DMS114 treated with DMSO at 0.1 percent for 48 hours (cell line): ENCODE measurements around the gene PFKFB4.
A peak's percentile ranks its signal among the peaks of the same experiment; 100 is the strongest.
"Not testable (repeated sequence)": the region's sequence is repeated elsewhere in the genome, so short reads cannot be mapped to it uniquely, and the experiment has no call there.

Source experiments
- DNase-seq: peaks from one replicate; lab custom pipeline; 2025; ENCODE audit not compliant: unreplicated experiment; lab: John Stamatoyannopoulos, UW

PFKFB4 gene

DNA sequence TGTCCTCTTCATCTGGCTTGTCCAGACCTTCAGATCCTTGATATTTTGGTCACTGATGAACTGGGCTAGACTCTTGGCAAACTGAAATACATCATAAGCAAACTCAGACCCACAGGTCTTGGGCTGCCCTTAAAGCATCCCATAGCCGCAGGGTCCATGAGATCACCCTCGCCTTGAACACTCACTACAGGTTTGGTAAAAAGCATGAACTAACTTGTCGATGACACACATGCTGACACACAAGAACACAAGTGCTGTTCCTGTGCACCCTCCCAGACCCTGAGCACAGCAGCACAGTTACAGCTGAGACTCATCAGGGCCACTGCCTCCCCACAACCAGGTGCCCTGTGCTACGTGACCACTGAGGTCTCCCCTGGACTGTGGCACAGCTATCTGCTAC is 21.0 kb downstream of the PFKFB4 start:
- DNase-seq = no peak

DNA sequence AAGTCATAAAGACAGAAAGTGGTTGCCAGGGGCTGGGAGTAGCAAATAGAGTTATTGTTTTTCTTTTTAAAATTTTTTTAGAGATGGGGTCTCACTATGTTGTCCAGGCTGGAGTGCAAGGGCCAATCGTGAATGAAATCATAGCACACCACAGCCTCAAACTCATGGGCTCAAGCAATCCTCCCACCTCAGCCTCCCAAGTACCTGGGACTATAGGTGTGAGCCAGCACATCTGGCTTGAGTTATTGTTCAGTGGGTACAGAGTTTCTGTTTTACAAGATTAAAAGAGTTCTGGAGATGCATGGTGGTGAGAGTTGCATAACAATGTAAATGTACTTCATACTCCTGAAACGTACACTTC is 23.6 kb downstream of the PFKFB4 start:
- no peak for DNase-seq

DNA sequence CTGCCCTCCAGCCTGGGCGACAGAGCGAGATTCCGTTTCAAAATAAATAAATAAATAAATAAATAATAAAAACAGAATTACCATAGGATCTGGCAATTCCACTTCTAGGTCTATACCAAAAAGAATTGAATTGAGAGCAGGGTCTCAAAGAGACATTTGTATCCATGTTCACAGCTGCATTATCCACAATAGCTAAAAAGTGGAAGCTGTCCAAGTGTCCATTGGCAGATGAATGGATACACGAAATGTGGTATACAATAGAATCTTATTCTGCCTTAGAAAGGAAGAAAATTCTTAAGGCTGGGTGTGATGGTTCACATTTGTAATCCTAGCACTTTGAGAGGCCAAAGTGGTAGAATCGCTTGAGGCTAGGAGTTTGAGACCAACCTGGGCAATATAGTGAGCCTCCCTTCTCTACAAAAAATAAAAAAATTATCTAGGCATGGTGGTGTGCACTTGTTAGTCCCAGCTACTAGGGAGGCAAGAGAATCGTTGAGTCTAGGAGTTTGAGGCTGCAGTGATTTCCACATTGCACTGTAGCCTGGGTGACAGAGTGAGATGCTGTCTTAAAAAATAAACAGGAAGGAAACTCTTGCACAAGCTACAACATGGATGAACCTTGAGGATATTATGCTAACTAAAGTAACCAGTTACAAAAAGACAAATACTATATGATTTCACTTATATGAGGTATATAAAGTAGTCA is 24.2 kb downstream of the PFKFB4 start:
- no peak for DNase-seq

DNA sequence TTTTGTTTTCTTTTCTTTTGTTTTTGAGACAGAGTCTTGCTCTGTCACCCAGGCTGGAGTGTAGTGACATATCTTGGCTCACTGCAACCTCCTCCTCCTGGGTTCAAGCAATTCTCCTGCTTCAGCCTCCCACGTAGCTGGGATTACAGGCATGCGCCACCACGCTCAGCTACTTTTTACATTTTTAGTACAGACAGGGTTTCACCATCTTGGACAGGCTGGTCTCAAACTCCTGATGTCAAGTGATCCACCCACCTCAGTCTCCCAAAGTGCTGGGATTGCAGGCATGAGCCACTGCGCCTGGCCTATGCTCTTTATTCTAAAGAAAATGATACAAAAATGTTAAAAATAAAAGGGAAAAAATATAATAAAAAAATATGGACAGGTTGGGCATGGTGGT is 25.9 kb downstream of the PFKFB4 start:
- not testable (repeated sequence) for DNase-seq

DNA sequence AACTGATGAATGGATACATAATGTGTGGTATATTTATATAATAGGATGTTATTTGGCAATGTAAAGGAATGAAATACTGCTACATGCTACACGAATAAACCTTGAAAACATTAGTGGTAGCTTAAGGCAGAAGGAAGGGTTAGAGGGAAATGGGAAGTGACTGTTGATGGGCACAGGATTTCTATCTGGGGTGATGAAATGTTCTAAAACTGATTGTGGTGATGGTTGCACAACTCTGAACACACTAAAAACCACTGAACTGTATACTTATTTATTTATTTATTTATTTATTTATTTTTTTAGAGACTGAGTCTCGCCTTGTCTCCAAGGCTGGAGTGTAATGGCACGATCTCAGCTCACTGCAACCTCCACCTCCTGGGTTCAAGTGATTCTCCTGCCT is 27.8 kb downstream of the PFKFB4 start:
- DNase-seq = no peak

DNA sequence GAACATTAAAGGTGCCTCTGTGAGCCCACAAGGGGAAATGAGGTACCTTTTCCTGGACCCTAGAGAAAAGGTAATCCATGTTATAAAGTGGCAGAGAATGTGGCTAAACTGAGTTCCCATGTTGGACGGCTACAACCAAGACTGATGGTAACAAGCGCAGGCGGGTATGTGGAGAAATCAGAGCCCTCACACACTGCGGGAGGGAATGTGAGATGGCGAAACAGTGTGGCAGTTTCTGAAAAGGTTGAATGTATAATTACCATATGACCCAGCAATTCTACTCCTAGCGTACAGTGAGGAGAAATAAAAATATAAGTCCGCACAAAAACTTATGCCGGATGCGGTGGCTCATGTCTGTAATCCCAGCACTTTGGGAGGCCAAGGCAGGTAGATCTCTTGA is 28.6 kb downstream of the PFKFB4 start:
- no peak for DNase-seq

DNA sequence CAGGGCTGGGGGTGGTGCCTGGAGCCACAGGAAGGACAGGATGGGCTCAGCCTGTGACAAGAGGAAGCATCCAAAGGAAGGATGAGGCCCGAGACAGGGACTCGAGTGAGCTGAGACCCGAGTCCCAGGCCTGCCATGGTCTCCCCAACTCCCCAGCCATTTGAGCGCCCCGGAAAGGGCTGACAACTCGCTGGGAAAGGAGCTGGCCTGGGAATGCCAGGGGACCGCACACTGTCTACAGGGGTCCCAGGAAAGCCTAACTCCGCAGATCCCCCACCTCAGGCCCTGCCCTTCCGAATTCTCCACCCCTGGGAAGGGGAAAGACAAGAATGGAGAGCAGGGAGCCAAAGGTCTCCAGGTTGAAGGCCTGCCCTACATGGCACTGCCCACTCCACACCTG is 31.6 kb downstream of the PFKFB4 start:
- no peak for DNase-seq

DNA sequence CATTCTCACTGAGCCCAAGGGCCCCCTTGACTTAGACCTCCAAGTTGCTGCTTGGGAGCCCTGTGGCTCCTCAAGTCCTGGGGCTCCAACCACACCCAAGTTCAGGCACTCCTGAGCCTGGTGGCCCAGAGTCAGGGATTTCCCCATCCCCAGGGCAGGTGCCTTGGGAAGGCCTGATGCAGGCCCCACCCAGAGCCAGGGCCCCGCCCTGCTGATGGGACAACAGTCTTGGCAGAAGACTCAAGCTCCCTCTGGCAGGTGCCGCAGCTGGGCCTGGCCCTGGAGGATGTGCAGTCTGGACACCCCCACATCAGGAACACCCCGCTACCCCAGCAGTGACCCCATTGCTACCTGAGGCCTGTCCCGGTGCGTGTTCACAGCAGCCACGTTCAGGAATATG is 35.0 kb downstream of the PFKFB4 start:
- DNase-seq = no peak

DNA sequence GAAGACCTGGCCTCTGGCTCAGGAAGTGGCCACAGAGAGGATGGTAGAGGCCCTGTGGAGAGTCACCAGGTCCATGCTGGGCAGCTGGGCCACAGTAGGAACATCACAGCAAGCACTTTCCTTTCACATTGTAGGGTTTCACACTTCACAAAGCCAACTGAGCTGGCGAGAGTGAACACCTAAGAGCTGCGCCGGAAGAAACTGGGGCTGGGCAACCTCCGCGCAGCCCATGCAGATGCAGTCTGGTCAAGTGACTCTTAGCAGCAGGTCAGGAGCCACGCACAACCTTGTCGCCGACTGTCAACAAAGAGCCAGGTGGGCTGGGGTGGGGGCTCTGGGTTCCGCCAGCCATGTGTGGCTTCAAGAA is 37.3 kb downstream of the PFKFB4 start:
- DNase-seq = no peak

DNA sequence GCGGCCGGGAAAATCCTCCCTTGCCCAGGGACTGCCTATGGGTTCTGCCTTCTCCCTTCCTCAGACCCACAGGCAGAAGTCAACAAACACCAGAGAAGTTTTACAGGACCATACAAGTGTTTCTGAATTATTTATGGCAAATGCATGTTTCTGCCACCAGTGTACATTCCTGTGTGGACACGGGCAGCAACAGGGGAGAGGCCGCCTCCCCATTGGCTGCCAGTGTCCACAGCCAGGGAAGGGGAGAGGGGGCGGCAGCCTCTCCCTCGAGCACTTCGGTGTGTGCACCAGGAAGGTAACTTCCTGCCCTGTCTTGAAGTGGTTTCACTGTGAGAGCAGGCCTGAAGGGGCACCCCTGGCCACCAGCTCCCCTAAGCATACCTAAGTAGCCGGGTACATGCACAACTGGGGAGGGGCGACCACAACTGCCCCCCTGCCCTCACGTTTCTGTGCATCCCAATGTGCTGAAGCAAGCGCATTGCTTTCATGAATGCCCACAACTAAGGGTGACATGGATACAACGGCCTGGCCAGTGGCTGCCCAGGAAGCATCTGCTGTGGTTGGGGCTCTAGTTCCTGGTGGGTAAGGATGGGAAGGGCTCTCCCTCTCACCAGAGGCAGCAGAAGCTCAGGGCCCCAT is 37.8 kb downstream of the PFKFB4 start:
- no peak for DNase-seq

DNA sequence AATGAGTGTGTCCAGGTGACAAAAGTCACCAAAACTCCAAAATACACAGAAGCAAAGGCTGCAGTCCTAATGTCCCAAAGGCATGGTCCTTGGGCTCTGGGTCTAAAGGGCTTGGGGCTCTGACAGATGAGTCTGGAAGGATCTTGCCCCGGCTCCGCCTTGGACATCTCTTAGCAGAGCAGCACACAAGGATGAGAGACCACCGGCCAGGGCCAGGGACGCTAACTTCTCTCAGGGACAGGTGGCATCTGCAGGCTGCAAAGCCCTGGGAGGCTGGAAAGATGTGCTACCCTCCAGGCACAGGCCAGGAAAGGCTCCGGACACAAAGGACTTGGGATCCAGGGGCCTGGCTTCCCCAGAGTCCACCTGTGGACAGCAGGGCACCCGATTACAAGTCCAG is 38.5 kb downstream of the PFKFB4 start:
- no peak for DNase-seq

DNA sequence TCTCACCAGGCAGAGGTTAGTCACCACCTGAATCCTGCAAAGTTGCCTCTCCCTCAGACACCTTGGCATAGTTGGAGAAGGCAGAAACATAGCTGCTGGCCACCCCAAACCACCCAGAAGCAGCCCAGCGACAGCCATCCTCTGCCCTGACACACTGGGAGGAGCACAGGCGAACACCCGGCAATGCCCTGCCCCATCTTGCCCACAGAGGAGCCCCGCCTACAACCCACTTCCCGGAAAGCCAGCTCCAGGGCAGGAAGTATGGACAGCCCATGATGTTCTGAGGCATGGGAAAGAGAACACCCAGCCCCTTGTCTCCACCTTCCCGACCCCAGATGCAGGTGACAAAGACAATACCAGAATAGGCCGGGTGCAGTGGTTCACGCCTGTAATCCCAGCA is 40.0 kb downstream of the PFKFB4 start:
- DNase-seq = no peak

DNA sequence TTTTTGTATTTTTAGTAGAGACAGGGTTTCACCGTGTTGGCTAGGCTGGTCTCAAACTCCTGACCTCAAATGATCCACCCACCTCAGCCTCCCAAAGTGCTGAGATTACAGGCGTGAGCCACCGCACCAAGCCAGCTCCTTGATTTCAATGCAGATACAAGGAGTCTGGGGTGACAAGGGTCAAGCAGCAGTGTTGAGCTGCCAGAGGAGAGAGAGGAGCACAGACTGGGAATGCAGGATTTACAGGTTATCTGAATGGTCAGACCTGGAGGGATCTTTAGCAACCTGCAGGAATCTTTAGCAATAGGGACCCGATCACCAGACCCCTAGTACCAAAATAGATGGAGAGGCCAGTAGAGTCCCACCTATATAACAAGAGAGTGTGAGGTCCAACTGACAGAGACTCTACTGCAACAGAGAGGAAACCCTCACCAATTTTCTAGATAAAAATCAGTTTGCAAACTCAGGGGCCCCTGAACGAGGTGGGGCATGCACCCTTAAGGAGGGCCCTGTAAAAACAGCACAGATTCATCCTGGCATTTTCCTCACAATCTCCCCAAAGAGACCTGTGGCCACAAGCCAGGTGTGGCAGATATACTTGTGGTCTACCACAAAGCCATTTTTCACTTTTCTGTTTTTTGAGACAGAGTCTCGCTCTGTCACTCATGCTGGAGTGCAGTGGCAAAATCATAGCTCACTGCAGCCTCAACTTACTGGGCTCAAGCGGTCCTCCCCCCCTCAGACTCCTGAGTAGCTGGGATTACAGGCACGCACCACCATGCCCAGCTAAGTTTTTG is 42.0 kb downstream of the PFKFB4 start:
- no peak for DNase-seq

DNA sequence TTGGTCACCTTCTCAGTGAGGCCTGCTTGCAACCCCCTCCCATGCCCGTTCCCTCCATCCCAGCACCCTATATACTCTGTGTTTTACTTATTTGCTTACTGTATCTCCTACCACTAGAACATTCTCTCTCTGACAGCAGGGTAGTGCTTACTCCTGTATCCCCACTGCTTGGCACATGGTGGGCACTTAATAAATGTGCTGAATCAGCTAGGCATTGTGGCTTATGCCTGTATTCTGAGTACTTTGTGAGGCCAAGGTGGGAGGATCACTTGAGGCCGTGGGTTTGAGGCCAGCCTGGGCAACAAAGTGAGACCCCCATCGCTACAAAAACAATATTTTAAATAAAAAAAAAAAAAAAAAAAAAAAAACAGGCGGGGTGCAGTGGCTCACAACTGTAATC is 45.1 kb downstream of the PFKFB4 start:
- no peak for DNase-seq

DNA sequence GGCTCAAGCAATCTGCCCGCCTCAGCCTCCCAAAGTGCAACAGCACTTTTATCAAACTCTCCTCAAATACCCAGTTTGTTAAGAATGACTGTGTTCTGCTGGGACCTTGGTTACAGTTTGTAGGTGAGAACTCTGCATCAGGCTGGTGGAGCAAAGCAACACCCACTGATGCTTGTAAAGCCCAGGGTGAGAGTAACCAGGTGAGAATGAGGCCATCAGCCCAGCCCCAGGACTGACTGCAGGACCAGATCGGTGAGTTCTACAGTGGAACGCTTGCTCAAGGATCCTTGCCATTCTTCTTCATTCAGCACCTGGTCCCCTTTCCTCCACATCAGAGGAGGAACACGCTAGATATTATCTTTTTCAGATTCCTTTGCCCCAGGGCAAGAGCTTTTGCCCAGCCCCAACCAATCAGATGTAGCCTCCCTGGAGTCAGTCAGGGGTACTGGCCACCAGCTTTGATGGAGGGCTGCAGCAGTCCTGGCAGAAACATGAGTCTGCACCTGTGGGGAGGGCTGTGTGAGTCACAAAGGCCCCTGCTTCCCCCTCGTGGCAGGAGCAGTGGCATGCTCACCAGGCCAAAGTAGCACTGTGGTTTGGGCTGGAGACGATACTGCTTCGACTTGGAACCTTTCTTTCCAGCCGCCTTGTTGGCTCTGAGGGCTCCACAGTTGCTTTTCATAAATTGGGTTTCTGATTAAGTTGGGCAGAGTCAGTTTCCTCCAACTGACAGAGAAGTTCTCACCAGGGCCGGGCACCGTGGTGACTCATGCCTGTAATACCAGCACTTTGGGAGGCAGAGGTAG is 49.1 kb downstream of the PFKFB4 start:
- DNase-seq = peak; percentile 11

DNA sequence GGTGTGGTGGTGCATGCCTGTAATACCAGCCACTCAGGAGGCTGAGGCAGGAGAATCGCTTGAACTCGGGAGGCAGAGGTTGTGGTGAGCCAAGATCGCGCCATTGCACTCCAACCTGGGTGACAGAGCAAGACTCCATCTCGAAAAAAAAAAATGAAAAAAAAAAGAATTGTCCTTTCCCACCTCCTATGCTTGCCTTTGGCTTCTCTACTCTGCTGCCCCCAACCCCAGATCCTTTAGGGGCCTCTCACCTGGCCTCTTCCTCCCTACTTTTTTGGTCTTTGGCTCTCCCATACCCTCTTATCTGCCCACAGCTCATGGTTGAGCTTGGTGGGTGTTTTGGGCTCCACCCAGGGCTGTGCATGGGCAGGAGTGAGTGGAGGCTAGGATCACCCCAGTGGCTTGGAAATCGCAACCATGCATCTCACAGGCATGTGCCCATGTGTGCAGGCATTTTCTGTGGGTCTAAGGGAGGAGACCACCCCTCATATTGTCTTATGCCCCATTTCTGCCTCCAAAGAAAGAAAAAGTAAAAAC is 50.6 kb downstream of the PFKFB4 start:
- DNase-seq = no peak

DNA sequence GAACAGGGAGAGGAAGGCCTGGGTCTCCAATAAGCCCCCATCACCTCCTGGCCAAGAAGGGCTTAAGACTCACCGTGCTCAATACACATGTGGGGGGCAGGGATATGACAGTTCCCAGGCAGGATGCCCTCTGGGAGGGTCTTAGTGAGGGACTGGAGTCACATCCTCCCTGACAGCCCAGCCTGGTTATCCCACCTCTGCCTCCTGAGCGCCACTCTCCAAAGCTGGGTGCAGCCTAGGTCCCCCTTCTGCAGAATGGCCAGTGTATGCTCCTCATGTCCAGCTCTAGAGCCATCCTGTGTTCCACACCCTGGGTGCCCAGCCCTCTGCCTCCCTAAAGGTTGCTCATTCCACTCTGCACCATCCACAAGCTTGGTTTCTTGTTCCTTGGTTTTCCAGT is 51.5 kb downstream of the PFKFB4 start:
- no peak for DNase-seq

DNA sequence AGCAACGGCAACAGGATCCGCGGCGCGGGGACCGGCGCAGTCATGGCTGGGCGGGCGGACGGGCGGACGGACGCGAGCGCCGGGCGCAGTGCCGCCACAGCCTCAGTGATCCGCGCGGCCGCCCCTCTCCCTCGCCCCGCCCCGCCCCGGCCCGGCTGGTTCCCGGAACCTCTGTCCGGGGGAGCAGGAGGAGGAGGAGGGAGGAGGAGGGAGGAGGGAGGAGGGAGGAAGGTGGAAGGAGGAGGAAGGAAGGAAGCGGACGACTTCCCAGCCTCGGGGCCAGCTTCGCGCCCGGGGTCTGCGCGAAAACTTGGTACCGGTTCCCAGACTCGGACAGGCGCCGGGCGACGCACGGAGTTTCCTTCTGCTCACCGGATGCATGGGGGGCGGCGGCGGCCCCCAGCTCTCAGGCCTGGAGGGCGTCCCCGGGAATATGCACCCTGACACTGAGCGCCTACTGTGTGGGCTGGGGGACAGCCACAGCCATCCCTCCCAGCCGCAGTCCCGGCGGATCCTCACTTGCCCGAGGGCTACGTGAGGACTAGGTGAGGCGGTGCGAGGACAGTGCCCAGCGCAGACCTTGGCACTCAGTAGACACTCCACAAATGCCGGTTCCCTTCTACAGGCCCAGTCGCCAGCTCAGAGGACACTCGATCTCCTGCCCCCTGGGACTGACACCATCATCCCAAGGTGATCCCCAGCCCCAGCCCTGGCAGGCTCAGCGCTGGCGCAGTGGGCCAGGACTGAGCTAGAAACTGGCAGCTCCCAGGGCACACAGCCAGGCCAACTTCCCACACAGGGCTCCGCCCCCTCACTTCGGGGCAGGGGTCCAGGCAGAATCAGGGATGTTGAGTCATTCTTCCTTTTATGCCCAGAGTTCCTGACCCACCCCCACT is 52.3 kb downstream of the PFKFB4 start, which contains the start of gene SHISA5:
Gene SHISA5, minus strand, starts transcription at position 124 of the 896 bp plus-strand sequence. Its CDS starts 80 bp downstream, at position 44.
- no peak for DNase-seq

DNA sequence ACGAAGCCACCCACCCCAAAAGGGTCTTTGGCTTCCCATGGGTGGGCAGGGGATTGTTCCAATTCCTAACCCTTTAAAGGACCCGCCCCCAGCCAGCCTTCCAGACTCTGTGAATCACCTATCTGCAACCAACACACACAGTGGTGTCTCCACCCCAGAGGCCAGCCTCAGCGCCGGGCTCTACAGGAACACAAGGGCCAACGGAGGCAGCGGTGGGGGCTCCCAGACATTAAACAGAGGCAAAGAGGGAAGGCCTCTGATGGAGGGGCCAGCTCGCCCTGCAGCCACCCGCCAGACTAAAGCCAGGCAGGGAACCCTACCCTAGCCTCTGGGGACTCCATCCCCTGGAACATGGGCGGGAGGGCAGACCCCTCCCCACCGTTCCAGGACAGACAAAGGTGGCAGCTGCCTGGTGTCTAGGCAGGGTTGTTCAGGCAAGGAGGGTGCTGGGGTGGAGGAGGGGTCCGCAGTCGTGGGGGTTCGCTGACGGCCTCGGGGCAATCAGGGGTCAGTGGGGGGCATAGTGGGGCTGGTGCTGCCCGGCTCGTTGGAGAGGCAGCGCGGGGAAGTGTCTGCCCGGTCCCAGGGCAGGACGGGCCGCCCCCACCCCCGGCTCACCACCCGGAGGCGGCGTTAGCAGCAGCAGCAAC is 53.1 kb downstream of the PFKFB4 start:
- no peak for DNase-seq

DNA sequence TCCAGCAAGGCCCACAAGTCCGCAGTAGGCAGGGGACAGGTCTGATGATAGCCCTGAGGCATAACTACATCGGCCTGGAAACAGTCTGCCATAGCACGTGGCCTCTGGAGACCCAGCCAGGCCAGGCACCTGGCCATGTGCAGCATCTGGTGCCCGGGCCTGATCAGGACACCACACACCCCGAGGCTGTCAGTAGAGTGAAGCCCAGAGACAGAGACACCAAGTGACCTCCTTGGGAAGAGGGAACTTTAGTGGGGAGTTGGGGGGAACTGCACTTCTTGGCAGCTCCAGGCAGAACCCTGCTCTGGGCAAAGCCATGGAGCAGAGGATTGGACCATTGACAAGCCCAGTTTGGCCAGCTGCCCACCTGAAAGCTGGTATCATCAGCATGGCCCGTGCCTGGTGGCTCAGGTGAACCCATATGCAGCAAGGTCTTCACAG is 53.9 kb downstream of the PFKFB4 start:
- DNase-seq = no peak
